SK-N-SH (cell line): ENCODE measurements around the gene PDE2A.

Experiments used
- CHD2 ChIP-seq: fragments of 150-350 bp; IDR thresholded peaks from 2 replicates; pipeline ENCODE4 v1.6.1; 2018; ENCODE audit warnings: low read length; ENCODE audit not compliant: partially characterized antibody
- EP300 ChIP-seq, 2 experiments: IDR thresholded peaks; 2 replicates each; pipeline versions ENCODE4 v1.4.0 to v1.6.1; 2012; ENCODE audit warnings: borderline replicate concordance in 1 of 2, low read depth in 1 of 2, low read length in 1 of 2
- JUND ChIP-seq: IDR thresholded peaks from 2 replicates; pipeline ENCODE4 v1.4.0; 2012
- NFIC ChIP-seq: IDR thresholded peaks from 2 replicates; pipeline ENCODE4 v1.4.0; 2012; ENCODE audit warnings: borderline replicate concordance
- POLR2AphosphoS5 ChIP-seq: IDR thresholded peaks from 2 replicates; pipeline ENCODE4 v1.6.1; 2012; ENCODE audit warnings: low read depth, low read length
- RAD21 ChIP-seq: IDR thresholded peaks from 2 replicates; pipeline ENCODE4 v1.6.1; 2012; ENCODE audit warnings: mild to moderate bottlenecking, low read length
- RXRA ChIP-seq: IDR thresholded peaks from 2 replicates; pipeline ENCODE4 v1.4.0; 2012; ENCODE audit warnings: low read depth, mild to moderate bottlenecking, borderline replicate concordance
- TF ChIP-seq, protein P1 (sequence below): fragments of 200-600 bp; sonication (generic); IDR thresholded peaks from 2 replicates; pipeline ENCODE4 v1.6.1; 2017; ENCODE audit warnings: antibody characterized with exemption, mild to moderate bottlenecking, moderate library complexity
- TF ChIP-seq, protein P2 (sequence below): IDR thresholded peaks from 2 replicates; pipeline ENCODE4 v1.4.0; 2012; ENCODE audit warnings: low read depth
- TF ChIP-seq, protein P3 (sequence below): IDR thresholded peaks from 2 replicates; pipeline ENCODE4 v1.4.0; 2012; ENCODE audit warnings: low read depth, borderline replicate concordance

- TF ChIP-seq, protein P1, sequence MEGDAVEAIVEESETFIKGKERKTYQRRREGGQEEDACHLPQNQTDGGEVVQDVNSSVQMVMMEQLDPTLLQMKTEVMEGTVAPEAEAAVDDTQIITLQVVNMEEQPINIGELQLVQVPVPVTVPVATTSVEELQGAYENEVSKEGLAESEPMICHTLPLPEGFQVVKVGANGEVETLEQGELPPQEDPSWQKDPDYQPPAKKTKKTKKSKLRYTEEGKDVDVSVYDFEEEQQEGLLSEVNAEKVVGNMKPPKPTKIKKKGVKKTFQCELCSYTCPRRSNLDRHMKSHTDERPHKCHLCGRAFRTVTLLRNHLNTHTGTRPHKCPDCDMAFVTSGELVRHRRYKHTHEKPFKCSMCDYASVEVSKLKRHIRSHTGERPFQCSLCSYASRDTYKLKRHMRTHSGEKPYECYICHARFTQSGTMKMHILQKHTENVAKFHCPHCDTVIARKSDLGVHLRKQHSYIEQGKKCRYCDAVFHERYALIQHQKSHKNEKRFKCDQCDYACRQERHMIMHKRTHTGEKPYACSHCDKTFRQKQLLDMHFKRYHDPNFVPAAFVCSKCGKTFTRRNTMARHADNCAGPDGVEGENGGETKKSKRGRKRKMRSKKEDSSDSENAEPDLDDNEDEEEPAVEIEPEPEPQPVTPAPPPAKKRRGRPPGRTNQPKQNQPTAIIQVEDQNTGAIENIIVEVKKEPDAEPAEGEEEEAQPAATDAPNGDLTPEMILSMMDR: no peak
- TF ChIP-seq, protein P2, sequence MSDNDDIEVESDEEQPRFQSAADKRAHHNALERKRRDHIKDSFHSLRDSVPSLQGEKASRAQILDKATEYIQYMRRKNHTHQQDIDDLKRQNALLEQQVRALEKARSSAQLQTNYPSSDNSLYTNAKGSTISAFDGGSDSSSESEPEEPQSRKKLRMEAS: no peak
- no peak for TF ChIP-seq POLR2AphosphoS5
- TF ChIP-seq RXRA: no peak
- no peak for TF ChIP-seq RAD21
- TF ChIP-seq CHD2: no peak
- no peak for TF ChIP-seq EP300 (IDR thresholded peaks at IDR 0.05; ENCODE audit: borderline replicate concordance in 1 of 2, low read depth in 1 of 2, low read length in 1 of 2)
- TF ChIP-seq, protein P3, sequence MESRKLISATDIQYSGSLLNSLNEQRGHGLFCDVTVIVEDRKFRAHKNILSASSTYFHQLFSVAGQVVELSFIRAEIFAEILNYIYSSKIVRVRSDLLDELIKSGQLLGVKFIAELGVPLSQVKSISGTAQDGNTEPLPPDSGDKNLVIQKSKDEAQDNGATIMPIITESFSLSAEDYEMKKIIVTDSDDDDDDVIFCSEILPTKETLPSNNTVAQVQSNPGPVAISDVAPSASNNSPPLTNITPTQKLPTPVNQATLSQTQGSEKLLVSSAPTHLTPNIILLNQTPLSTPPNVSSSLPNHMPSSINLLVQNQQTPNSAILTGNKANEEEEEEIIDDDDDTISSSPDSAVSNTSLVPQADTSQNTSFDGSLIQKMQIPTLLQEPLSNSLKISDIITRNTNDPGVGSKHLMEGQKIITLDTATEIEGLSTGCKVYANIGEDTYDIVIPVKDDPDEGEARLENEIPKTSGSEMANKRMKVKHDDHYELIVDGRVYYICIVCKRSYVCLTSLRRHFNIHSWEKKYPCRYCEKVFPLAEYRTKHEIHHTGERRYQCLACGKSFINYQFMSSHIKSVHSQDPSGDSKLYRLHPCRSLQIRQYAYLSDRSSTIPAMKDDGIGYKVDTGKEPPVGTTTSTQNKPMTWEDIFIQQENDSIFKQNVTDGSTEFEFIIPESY: no peak
- no peak for TF ChIP-seq NFIC
- TF ChIP-seq JUND: no peak
Observed at GRCh38 chr11:72587696-72588095, 86.5 kb downstream of the PDE2A start.
